GM12873 (cell line): ENCODE data around the gene DNA2.

Experiments
- CTCF ChIP-seq: IDR thresholded peaks from 2 replicates; pipeline ENCODE4 v1.5.1; 2012; ENCODE audit warnings: low read depth, mild to moderate bottlenecking, moderate library complexity, low read length, control low read depth; ENCODE audit not compliant: insufficient read depth; ENCODE audit errors: missing control alignments

Gene DNA2

DNA sequence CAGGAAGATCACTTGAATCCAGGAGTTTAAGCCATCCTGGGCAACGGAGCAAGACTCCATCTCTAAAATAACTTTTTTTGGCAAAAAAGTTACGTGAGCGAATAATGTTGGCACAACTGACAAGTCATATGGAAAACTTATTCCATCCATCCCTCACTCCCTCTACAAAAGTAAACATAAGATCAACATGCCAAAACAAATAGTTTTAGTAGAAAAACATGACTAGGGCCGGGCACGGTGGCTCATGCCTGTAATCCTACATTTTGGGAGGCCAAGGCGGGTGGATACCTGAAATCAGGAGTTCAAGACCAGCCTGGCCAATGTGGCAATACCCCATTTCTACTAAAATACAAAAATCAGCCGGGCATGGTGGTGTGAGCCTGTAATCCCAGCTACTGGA, 29.9 kb upstream of the DNA2 start:
- no peak for TF ChIP-seq CTCF

GRCh38 chr10:68499544-68499943, 27.8 kb upstream of the DNA2 start:
- no peak for TF ChIP-seq CTCF

- TF ChIP-seq CTCF = no peak
These were observed 24.3 kb upstream of the DNA2 start for GRCh38 chr10:68496072-68496471.

DNA sequence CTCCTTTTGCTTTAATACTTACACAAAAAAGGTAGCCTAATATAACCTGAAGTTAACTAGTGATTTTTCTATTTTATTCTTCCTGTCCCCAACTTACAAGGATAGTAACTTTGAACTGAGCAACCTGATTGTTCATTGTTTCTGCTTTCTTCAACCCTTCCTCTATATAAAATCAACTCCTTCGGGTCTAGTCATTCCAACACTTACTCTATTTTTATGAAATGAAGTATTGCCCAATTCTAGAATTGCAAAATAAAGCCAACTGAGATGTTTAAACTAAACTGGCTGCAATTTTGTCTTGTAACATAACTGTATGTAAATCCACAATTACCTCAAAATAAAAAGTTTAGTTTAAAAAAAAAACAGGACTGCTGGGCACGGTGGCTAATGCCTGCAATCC, 20.3 kb upstream of the DNA2 start:
- TF ChIP-seq CTCF = no peak

DNA sequence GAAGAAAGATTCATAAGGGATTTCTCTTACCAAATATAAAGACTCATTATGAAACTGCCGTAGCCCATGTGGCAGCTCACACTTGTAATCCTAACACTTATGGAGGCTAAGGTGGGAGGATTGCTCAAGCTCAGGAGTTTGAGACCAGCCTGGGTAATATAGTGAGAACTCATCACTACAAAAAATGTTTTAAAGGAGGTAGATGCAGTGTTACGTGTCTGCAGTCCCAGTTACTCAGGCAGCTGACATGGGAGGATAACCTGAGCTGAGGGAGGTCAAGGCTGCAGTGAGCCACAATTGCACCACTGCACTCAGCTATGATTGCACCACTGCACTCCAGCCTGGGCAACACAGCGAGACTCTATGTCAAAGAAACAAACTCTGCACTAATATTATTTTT, 18.1 kb upstream of the DNA2 start:
- TF ChIP-seq CTCF = no peak

DNA sequence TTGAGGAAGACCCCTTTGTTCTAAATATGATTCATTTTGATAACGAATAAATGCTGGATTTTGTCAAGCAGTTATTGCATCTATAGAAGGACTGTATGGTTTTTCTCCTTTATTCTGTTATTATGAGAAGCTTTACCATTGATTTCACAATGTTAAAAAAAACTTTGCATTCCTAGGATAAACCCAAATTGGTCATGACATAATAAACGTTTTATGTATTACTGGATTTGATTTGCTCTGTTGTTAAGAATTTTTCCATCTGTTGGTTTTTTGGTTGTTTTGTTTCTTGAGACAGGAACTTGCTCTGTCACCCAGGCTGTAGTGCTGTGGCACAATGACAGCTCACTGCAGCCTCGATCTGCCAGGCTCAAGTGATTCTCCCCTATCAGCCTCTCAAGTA, 2.2 kb upstream of the DNA2 start:
- no peak for TF ChIP-seq CTCF

DNA sequence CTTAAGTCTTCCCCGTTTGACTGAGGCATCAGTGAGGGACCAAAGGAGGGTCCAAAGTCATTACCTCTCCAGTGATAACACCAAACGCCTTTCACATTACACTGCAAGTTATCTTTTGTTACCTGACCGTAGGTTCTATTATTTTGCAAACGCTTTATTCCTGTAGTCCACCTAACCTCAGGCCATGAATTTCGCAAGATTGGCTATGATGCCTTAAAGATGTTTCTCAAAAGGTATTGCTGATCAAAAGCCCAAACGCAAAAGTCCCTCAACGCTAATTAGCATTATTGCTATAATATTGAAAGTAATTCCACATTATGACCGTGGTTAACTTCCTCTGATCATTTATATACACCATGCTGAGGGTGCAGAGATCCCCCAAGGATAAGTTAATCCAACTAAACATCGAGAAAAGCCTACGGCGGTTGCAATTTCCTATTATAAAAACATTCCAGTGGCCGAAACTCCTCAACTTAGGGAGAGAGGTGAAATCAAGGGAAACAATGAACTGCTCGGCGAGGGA, 649 bp downstream of the DNA2 start:
- TF ChIP-seq CTCF = no peak
